ENCODE results near the gene SARS2. TPM values are rescaled to one million over a fixed set of nuclear protein-coding genes. Genes with fewer than 3 reads are reported as not detected.

SARS2 gene
- total RNA-seq, 2 donors from 2014 or later, result 6.3 to 14.1 TPM

DNA sequence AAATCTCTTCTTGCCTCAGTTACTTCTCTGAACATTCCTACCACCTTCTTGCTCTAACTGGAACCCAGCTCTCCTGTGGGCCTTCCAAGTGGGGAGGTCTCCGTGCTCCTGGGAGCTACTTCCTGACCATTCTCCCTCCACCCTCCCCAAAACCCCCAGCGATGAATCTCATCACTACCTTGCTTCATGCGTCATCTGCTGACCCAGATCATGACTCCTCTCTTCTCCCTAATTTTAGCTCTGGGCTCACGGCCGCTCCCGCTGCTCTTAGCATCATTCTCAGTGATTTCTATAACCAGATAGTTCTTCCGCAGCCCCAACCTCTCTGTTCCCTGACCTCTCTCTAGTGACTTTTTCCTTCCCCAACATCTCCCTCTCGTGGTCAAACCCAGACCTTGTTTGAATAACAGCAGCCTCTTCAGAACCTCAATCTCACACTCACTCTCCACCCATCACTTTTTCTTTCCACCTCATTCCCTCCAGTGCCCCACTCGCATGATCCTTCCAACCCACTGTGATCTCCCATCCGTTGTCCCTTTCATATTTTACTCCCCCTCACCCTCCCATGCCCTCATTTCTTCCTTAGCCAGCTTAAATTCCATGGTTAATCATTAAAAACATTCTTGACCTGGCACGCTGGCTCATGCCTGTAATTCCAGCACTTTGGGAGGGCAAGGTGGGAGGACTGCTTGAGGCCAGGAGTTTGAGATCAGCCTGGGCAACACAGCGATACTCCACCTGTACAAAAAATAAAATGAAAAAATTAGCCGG is 22.0 kb upstream of the SARS2 start:
- H3K27ac ChIP-seq, result no peak overlapping the region
- H3K4me1 ChIP-seq (ENCODE audit: control insufficient read depth in 1 of 2, low read depth in 2 of 2), result peaks cover 0 to 9% of the 10 kb centered on the region in 2 donors
- TF ChIP-seq, protein P1, sequence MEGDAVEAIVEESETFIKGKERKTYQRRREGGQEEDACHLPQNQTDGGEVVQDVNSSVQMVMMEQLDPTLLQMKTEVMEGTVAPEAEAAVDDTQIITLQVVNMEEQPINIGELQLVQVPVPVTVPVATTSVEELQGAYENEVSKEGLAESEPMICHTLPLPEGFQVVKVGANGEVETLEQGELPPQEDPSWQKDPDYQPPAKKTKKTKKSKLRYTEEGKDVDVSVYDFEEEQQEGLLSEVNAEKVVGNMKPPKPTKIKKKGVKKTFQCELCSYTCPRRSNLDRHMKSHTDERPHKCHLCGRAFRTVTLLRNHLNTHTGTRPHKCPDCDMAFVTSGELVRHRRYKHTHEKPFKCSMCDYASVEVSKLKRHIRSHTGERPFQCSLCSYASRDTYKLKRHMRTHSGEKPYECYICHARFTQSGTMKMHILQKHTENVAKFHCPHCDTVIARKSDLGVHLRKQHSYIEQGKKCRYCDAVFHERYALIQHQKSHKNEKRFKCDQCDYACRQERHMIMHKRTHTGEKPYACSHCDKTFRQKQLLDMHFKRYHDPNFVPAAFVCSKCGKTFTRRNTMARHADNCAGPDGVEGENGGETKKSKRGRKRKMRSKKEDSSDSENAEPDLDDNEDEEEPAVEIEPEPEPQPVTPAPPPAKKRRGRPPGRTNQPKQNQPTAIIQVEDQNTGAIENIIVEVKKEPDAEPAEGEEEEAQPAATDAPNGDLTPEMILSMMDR (IDR thresholded peaks at IDR 0.05), result no peak
- no peak overlapping the region for H3K4me3 ChIP-seq
- ATAC-seq (ENCODE audit: insufficient number of reproducible peaks, low FRiP score, low read depth) (no peak), DNase-seq (ENCODE audit: low spot score) (no peak)
- H3K36me3 ChIP-seq, result no peaks in the 10 kb centered on the region
- H3K9me3 ChIP-seq, result no peaks in the 10 kb centered on the region
- H3K27me3 ChIP-seq (replicated peaks; ENCODE audit: insufficient read depth), result no peaks in the 10 kb centered on the region

DNA sequence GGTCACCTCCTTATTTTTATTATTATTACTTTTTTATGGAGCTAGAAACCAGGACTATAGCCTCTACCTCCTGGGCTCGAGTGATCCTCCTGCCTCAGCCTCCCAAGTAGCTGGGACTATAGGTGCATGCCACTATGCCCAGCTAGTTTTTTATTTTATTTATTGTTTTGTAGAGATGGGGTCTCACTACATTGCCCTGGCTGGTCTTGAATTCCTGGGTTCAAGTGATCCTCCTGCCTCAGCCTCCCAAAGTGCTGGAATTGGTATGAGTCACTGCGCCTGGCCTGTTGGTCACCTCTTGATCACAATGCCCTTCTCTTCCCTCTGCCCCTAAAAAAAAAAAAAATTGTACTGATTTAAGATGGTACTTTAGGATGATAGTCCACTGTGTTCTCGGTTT is 20.6 kb upstream of the SARS2 start:
- H3K4me1 ChIP-seq (ENCODE audit: control insufficient read depth in 1 of 2, low read depth in 2 of 2), result peaks cover 0 to 9% of the 10 kb centered on the region in 2 donors
- H3K9me3 ChIP-seq, result no peaks in the 10 kb centered on the region
- no peaks in the 10 kb centered on the region for H3K27me3 ChIP-seq (replicated peaks; ENCODE audit: insufficient read depth)
- DNase-seq (ENCODE audit: low spot score) (no peak), ATAC-seq (ENCODE audit: insufficient number of reproducible peaks, low FRiP score, low read depth) (no peak)
- no peak overlapping the region for H3K4me3 ChIP-seq
- TF ChIP-seq, protein P1 (IDR thresholded peaks at IDR 0.05), result no peak
- H3K27ac ChIP-seq, result no peak overlapping the region
- peaks cover 8% of the 10 kb centered on the region for H3K36me3 ChIP-seq

DNA sequence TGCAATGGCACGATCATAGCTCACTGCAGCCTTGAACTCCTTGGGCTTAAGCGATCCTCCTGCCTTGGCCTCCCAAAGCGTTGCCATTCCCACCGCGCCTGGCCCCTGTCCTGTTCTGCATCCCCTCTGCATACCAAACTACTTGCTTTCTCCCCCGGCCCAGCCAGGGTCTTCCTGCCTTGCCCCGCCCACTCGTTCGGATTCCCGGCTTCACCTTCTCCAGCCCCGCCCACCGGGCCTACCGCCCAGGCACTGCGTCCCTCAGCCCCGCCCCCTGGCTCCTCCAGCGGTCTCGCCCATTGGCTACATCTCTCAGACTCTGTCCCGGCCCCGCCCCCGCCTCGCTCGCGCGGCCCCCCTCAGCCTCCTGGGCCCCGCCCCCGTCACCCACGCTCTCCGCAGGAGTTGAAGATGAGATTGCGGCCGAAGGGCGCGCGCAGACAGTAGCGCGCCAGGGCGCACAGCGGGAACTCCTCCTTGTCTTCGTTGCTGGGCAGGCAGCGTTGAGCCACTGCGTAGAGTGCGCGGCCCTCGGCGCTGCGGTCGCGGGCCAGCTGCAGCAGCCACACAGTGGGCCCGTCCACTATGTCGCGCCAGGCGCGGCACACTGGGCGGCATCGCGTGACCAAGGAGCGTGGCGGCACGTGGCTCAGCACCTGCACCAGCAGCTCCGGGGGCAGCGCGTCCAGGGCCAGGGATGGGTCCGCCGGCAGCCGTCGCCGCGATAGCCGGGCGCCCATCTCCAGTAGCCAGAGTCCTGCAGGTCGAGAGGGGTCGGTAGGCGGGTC is 19.2 kb upstream of the SARS2 start:
- no peak for ATAC-seq (ENCODE audit: insufficient number of reproducible peaks, low FRiP score, low read depth)
- TF ChIP-seq, protein P1 (IDR thresholded peaks at IDR 0.05), result no peak
- H3K4me3 ChIP-seq, result peak overlapping the region; percentile 60

DNA sequence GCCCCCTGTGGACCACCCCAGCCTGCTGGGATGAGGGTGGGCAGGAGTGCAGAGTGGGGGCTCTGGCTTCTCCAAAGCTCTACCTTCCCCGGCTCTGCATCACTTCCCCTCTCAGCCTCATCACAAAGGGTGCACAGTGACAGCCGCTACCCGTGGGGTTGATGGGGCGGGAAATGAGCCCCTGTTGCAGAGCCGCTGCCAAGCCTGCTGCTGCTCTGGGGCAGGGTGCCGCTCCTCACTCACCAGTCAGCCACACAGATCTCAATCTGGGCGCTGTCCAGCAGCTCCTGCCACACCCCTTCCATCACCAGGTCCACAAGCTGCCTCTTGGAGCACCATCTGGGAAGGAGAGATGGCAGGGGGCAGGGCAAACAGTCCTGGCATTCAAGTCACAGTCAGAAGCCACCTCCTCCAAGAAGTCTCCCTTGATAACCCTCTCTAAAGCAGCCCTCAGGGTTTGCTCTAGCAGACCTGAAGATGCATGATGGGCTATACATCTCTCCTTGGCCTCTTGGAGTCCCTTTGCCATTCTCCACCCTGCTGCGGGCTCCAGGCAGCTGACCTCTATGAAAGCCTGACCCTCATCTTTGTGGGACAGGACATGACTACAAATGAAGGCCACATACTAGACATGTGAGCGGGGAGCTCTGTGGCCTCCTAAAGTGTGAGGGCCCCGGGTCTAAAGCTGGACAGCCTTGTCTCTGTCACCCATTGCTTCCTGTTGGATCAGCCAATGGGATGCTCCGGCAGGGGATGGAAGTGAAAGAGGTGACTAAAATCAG is 15.9 kb upstream of the SARS2 start:
- TF ChIP-seq, protein P1 (IDR thresholded peaks at IDR 0.05), result no peak
- no peaks in the 10 kb centered on the region for H3K27me3 ChIP-seq (replicated peaks; ENCODE audit: insufficient read depth)
- no peaks in the 10 kb centered on the region for H3K9me3 ChIP-seq
- DNase-seq (ENCODE audit: low spot score), result no peak
- ATAC-seq (ENCODE audit: insufficient number of reproducible peaks, low FRiP score, low read depth), result no peak
- H3K27ac ChIP-seq, result no peak overlapping the region
- no peak overlapping the region for H3K4me3 ChIP-seq
- peaks cover 10% of the 10 kb centered on the region for H3K36me3 ChIP-seq
- H3K4me1 ChIP-seq (ENCODE audit: control insufficient read depth in 1 of 2, low read depth in 2 of 2), result peaks cover 0 to 9% of the 10 kb centered on the region in 2 donors

More for the DNA sequence above, 19.2 kb upstream of the SARS2 start:
- no peaks in the 10 kb centered on the region for H3K27me3 ChIP-seq (replicated peaks; ENCODE audit: insufficient read depth)
- no peaks in the 10 kb centered on the region for H3K9me3 ChIP-seq
- H3K36me3 ChIP-seq, result peaks cover 10% of the 10 kb centered on the region
- DNase-seq (ENCODE audit: low spot score), result peak; percentile 52
- no peak overlapping the region for H3K27ac ChIP-seq
- H3K4me1 ChIP-seq (ENCODE audit: control insufficient read depth in 1 of 2, low read depth in 2 of 2), result peaks cover 0 to 9% of the 10 kb centered on the region in 2 donors

Measured in thoracic aorta (tissue), 2 donors.